Bronchus fibroblast of lung (primary cell): ENCODE results near the gene MOCS3. TPM values are rescaled to one million over a fixed set of nuclear protein-coding genes. Genes with fewer than 3 reads are reported as not detected.

Experiments
- total RNA-seq: library from RNA; depleted of rRNA; stranded (reverse); fragments of >200 nt; gene quantifications from 2 replicates; pipeline ENCODE4 v1.2.3, GENCODE V29; 2015

The MOCS3 gene, protein sequence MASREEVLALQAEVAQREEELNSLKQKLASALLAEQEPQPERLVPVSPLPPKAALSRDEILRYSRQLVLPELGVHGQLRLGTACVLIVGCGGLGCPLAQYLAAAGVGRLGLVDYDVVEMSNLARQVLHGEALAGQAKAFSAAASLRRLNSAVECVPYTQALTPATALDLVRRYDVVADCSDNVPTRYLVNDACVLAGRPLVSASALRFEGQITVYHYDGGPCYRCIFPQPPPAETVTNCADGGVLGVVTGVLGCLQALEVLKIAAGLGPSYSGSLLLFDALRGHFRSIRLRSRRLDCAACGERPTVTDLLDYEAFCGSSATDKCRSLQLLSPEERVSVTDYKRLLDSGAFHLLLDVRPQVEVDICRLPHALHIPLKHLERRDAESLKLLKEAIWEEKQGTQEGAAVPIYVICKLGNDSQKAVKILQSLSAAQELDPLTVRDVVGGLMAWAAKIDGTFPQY
- 5.2 and 5.5 TPM in 2 replicates for total RNA-seq

DNA sequence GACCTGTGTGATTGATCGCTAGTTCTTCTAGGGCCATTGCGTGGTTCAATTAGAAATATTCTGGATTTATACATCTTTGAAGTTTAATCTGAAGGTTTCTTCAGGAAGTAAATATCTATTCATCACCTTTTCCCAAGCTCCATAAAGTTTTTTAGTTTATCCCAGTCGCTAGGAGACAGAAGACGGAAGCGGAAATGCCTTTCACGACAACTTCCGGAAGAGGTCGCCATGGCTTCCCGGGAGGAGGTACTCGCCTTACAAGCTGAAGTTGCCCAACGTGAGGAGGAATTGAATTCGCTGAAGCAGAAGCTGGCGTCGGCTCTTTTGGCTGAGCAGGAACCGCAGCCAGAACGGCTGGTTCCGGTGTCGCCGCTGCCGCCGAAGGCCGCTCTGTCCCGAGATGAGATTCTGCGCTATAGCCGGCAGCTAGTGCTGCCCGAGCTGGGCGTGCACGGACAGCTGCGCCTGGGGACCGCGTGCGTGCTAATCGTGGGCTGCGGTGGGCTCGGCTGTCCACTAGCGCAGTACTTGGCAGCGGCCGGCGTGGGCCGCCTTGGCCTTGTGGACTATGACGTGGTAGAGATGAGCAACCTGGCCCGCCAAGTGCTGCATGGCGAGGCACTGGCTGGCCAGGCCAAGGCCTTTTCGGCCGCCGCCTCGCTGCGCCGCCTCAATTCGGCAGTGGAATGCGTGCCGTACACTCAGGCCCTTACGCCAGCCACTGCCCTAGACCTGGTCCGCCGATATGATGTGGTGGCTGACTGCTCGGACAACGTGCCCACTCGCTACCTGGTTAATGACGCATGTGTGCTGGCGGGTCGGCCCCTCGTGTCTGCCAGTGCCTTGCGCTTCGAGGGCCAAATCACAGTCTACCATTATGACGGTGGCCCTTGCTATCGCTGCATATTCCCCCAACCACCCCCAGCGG is at the start of gene MOCS3:
Gene MOCS3, plus strand, starts transcription at position 204 of the 928 bp plus-strand sequence. Its CDS starts 25 bp downstream, at position 229.

DNA sequence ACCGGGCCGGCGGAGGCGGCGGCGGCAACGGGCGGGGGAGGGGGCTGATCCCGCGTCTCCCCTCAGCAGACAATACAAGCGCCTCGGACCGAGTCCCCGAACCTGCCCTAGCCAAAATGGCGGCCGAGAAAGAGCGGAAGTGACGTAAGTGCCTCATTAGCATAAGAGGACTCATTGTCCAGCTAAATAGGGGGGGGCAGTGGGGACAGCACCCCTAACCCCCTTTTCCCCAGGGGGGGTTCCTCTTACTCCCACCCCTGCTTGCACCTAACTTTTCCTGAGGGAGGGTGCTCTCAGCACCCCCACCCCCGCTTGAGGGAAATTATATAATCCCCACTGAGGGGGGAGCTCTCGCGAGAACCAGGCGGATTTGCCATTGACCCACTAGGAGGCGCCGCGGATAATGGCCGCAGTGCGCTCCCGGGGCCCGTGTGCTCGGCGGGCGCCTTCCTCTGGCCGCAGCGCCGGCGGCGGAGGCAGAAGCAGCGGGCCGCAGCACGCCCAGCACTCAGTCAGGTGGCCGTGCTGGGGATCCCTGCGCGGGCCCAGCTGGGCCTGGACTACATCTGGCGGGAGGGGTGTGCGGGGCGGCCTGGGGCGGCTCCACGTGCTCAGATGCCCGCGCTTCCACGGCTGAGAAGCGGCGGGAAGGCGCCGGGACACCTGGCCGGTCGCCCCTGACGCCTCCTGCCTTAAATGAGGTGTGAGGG is 27.2 kb upstream of the MOCS3 start, which contains the start of gene ADNP:
Gene ADNP, minus strand, starts transcription at position 132 of the 710 bp plus-strand sequence. CDS start 27,441 bp downstream, outside the sequence.

DNA sequence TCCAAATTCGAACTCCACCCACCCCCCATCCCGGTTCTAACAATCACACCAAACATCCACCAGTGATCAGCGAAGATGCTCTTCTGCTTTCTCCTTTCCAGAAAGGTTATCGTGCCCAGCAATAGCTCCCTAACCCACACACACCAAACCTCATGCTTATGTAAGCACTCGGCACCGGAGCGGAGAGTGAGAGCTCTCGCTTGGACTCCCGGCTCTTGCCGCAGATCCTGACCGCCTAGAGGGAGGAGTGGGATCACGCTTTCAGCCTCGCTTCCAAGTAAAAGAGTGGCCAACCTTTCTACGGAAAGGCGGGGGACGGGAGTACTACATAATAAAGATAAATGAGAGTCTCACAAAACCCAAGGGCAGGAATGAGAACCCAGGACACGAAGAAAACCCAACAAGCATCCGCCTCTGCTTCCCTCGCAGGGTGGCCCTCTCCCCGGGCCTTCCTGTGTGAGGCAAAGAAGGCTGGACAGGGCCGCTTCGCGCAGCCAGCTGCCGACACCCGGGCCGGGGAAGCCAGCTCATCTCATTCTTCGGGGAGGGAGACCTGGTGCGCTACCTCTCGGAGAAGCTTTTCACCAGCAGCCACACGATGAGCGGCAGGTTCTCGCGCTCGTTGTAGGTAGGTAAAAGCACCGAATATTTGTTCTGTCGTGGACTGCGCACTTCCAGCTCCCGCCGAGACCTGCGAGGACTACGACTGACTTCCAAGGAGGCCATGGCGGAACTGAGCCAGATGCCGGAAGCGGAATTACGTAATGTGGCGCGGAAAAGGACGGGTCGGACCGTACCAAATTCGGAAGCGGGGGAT is 612 bp upstream of the MOCS3 start, which contains the start of gene DPM1:
Gene DPM1, minus strand, starts transcription at position 735 of the 817 bp plus-strand sequence. Its CDS starts 9 bp downstream, at position 726.

Other genes starting within 250 kb of the MOCS3 start
- 0.15 and 0.17 TPM in 2 replicates for gene PARD6B, start 227.2 kb upstream of the MOCS3 start, total RNA-seq
- gene BCAS4, start 163.8 kb upstream of the MOCS3 start, total RNA-seq = 23.7 and 27.9 TPM in 2 replicates
- gene ADNP, start 27.4 kb upstream of the MOCS3 start, total RNA-seq = 14.1 and 16.0 TPM in 2 replicates
- gene DPM1, start 286 bp upstream of the MOCS3 start, total RNA-seq = 70.8 and 81.7 TPM in 2 replicates
- 51.0 and 58.0 TPM in 2 replicates for gene KCNG1, start 64.3 kb downstream of the MOCS3 start, total RNA-seq